ENCODE data around the gene CSRP1. TPM values are rescaled to one million over a fixed set of nuclear protein-coding genes. Genes with fewer than 3 reads are reported as not detected.

The CSRP1 gene
- total RNA-seq, 4 donors from 2014 or later, result 285 to 835 (median 454) TPM

GRCh38 chr1:201483373-201483949 is 23.5 kb downstream of the CSRP1 start:
- TF ChIP-seq CTCF (IDR thresholded peaks at IDR 0.05) (no peak), POLR2A (IDR thresholded peaks at IDR 0.05) (no peak)
- intact Hi-C loops (cut with DNase I), result loop anchor here (5.0 kb wide), 1 partner anchor 36 kb away; no protein-coding TSS in a partner anchor
- Histone ChIP-seq H3K9me3 (no peaks in the 10 kb centered on the region), H3K36me3 (peaks cover 18 to 22% of the 10 kb centered on the region in 2 donors), H3K4me1 (peaks cover 17 to 49% of the 10 kb centered on the region in 2 donors), H3K27ac (peak overlapping the region in 2 of 3 donors; percentile 64 to 66), H3K4me3 (replicated peaks in 1 of 3) (no peak overlapping the region), H3K27me3 (no peaks in the 10 kb centered on the region)
- DNase-seq, result no peak
- 95 to 100% methylated on average over 4 of the region's 4 CpGs for WGBS, 2 donors

GRCh38 chr1:201482755-201483154 is 24.2 kb downstream of the CSRP1 start:
- H3K9me3 ChIP-seq, result no peaks in the 10 kb centered on the region
- intact Hi-C loops (cut with DNase I), result loop anchor here (1.0 to 5.0 kb wide), 2 partner anchors 30 to 35 kb away; no protein-coding TSS in a partner anchor
- no peak for DNase-seq
- H3K27ac ChIP-seq, result peak overlapping the region; percentile 16 to 66 (median 64)
- WGBS, 2 donors, result 72 to 74% methylated on average over 4 to 5 of the region's 5 CpGs
- no peaks in the 10 kb centered on the region for H3K27me3 ChIP-seq
- H3K4me3 ChIP-seq (replicated peaks in 1 of 3), result no peak overlapping the region
- peaks cover 17 to 45% of the 10 kb centered on the region in 2 donors for H3K4me1 ChIP-seq
- peaks cover 17 to 18% of the 10 kb centered on the region in 2 donors for H3K36me3 ChIP-seq
- TF ChIP-seq CTCF (IDR thresholded peaks at IDR 0.05), result no peak
- TF ChIP-seq POLR2A (IDR thresholded peaks at IDR 0.05), result no peak

GRCh38 chr1:201481761-201482493 is 25.0 kb downstream of the CSRP1 start:
- DNase-seq, result peak; percentile 93 to 95
- Histone ChIP-seq H3K27ac (peak overlapping the region; percentile 16 to 66 (median 64)), H3K4me3 (replicated peaks in 1 of 3) (no peak overlapping the region), H3K36me3 (peaks cover 17 to 18% of the 10 kb centered on the region in 2 donors), H3K4me1 (peaks cover 17 to 45% of the 10 kb centered on the region in 2 donors), H3K27me3 (no peaks in the 10 kb centered on the region), H3K9me3 (no peaks in the 10 kb centered on the region)
- WGBS, 2 donors, result 7 to 9% methylated on average over 23 to 26 of the region's 35 CpGs
- TF ChIP-seq CTCF (IDR thresholded peaks at IDR 0.05) (peak; percentile 83 to 99 (median 94)), POLR2A (IDR thresholded peaks at IDR 0.05) (peak in 1 of 2 donors; percentile 35)
- intact Hi-C loops (cut with DNase I), result loop anchor here (1.0 to 5.0 kb wide), 2 partner anchors 30 to 35 kb away; no protein-coding TSS in a partner anchor

- Histone ChIP-seq H3K36me3 (peaks cover 17 to 18% of the 10 kb centered on the region in 2 donors), H3K4me1 (peaks cover 17 to 48% of the 10 kb centered on the region in 2 donors), H3K27ac (peak overlapping the region in 2 of 3 donors; percentile 60 to 66), H3K4me3 (replicated peaks in 1 of 3) (peak overlapping the region in 1 of 3 donors; percentile 17), H3K27me3 (no peaks in the 10 kb centered on the region), H3K9me3 (no peaks in the 10 kb centered on the region)
- TF ChIP-seq POLR2A (IDR thresholded peaks at IDR 0.05), result no peak
- no peak for TF ChIP-seq CTCF (IDR thresholded peaks at IDR 0.05)
- intact Hi-C loops (cut with DNase I), result loop anchor here (5.0 kb wide), 1 partner anchor 34 kb away; no protein-coding TSS in a partner anchor
- 13 to 16% methylated on average over 17 of the region's 17 CpGs for WGBS, 2 donors
- DNase-seq, result peak in 1 of 2 donors; percentile 27
Measured at GRCh38 chr1:201481004-201481380, 25.9 kb downstream of the CSRP1 start.
